Endothelial cell (in vitro differentiated cells): ENCODE results near the gene FGF8. TPM values are rescaled to one million over a fixed set of nuclear protein-coding genes. Genes with fewer than 3 reads are reported as not detected.

Experiments
- DNase-seq: peaks from one replicate; pipeline ENCODE4 v3.0.0; 2021; ENCODE audit warnings: low spot score
- H3K27ac Mint-ChIP-seq: one replicate; pipeline ENCODE4 v1.8.0; 2021; ENCODE audit warnings: mixed read lengths, inconsistent platforms; ENCODE audit not compliant: unreplicated experiment
- H3K27me3 Mint-ChIP-seq: one replicate; pipeline ENCODE4 v1.8.0; 2021; ENCODE audit warnings: mild to moderate bottlenecking, moderate library complexity, mixed read lengths, inconsistent platforms; ENCODE audit not compliant: unreplicated experiment
- H3K36me3 Mint-ChIP-seq: one replicate; pipeline ENCODE4 v1.8.0; 2021; ENCODE audit warnings: mild to moderate bottlenecking, low read depth, mixed read lengths, inconsistent platforms; ENCODE audit not compliant: unreplicated experiment
- H3K4me1 Mint-ChIP-seq: one replicate; pipeline ENCODE4 v1.8.0; 2021; ENCODE audit warnings: mild to moderate bottlenecking, mixed read lengths, inconsistent platforms; ENCODE audit not compliant: unreplicated experiment
- H3K4me3 Mint-ChIP-seq: one replicate; pipeline ENCODE4 v1.8.0; 2021; ENCODE audit warnings: mild to moderate bottlenecking, mixed read lengths, inconsistent platforms; ENCODE audit not compliant: unreplicated experiment
- H3K9me3 Mint-ChIP-seq: one replicate; pipeline ENCODE4 v1.8.0; 2021; ENCODE audit warnings: mixed read lengths, inconsistent platforms; ENCODE audit not compliant: unreplicated experiment
- CTCF ChIP-seq: fragments of 200-600 bp; sonication (generic); IDR thresholded peaks from one replicate; pipeline ENCODE4 v1.5.0; 2021; ENCODE audit warnings: antibody characterized with exemption; ENCODE audit not compliant: unreplicated experiment
- total RNA-seq: library from RNA; stranded (reverse); fragmentation: NEBNext Ultra II Directional; extraction: Animal tissue kit (Norgen Biotek cat#: 25700); gene quantifications from one replicate; pipeline ENCODE4 v1.2.1, GENCODE V29; 2021; ENCODE audit not compliant: unreplicated experiment

Gene FGF8
- total RNA-seq, 1 donor from 2014 or later = 1.1 TPM

- Mint-ChIP-seq H3K36me3 (no peaks in the 10 kb centered on the region), H3K4me1 (peaks cover 8% of the 10 kb centered on the region), H3K27me3 (peaks cover 7% of the 10 kb centered on the region), H3K9me3 (no peaks in the 10 kb centered on the region), H3K27ac (no peak overlapping the region), H3K4me3 (no peak overlapping the region)
- no peak for DNase-seq
- no peak for TF ChIP-seq CTCF
Observed at GRCh38 chr10:101766753-101767599, 8.9 kb downstream of the FGF8 start.

- no peaks in the 10 kb centered on the region for H3K9me3 Mint-ChIP-seq
- peaks cover 8% of the 10 kb centered on the region for H3K4me1 Mint-ChIP-seq
- no peak for TF ChIP-seq CTCF
- peaks cover 8% of the 10 kb centered on the region for H3K27me3 Mint-ChIP-seq
- no peak overlapping the region for H3K27ac Mint-ChIP-seq
- no peak for DNase-seq
- H3K4me3 Mint-ChIP-seq = no peak overlapping the region
- H3K36me3 Mint-ChIP-seq = no peaks in the 10 kb centered on the region
Observed at GRCh38 chr10:101766306-101766705, 9.6 kb downstream of the FGF8 start.

- DNase-seq = no peak
- Mint-ChIP-seq H3K9me3 (no peaks in the 10 kb centered on the region), H3K4me3 (no peak overlapping the region), H3K27me3 (peaks cover 8% of the 10 kb centered on the region), H3K27ac (no peak overlapping the region), H3K36me3 (no peaks in the 10 kb centered on the region), H3K4me1 (peaks cover 9% of the 10 kb centered on the region)
- no peak for TF ChIP-seq CTCF
Observed at GRCh38 chr10:101763141-101763846, 12.6 kb downstream of the FGF8 start.

- H3K27me3 Mint-ChIP-seq = peaks cover 8% of the 10 kb centered on the region
- H3K4me1 Mint-ChIP-seq = peaks cover 5% of the 10 kb centered on the region
- H3K27ac Mint-ChIP-seq = no peak overlapping the region
- no peak for DNase-seq
- TF ChIP-seq CTCF = no peak
- no peaks in the 10 kb centered on the region for H3K36me3 Mint-ChIP-seq
- H3K4me3 Mint-ChIP-seq = no peak overlapping the region
- H3K9me3 Mint-ChIP-seq = no peaks in the 10 kb centered on the region
Observed at GRCh38 chr10:101762736-101763135, 13.2 kb downstream of the FGF8 start.

GRCh38 chr10:101761226-101761625 is 14.7 kb downstream of the FGF8 start:
- H3K27ac Mint-ChIP-seq = no peak overlapping the region
- H3K27me3 Mint-ChIP-seq = peaks cover 7% of the 10 kb centered on the region

More at GRCh38 chr10:101761226-101761625, 14.7 kb downstream of the FGF8 start:
- Mint-ChIP-seq H3K4me3 (no peak overlapping the region), H3K4me1 (peaks cover 5% of the 10 kb centered on the region), H3K36me3 (no peaks in the 10 kb centered on the region), H3K9me3 (no peaks in the 10 kb centered on the region)
- no peak for TF ChIP-seq CTCF
- DNase-seq = no peak
